ENCODE results near the gene DLGAP4.

DLGAP4 gene

DNA sequence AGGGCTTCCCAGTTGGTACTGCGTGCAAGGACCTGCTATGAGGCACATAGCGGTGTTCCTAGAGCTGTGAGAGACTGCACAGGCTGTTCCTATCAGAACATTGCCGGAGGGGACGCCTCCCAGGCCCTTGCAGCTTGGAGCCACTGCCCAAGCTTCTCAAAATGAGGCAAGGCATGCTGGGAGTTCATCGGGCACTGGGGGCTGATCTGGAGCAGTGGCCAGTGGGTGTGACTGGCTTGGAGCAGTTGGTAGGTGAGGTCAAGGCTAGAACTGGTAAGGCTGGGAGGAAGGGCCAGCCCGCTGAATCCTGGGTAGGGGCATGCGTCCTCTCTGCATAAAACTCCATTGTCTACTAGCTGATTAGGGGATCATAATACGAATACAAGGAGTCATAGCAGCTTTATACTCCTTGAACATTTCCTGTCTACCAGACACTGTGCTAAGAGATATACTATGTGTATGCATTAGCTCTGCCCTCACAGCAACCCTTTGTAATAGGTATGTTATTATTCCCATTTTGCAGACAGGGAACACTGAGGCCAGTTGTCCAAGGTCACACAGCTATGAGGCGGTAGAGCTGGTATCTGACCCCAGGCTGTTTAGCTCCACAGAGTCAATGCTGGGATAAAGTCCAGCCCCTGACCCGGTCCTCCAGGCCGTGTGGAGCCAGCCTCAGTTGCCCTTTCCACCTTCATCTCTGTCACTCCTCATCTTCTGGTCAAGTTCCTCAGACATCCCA, 53.7 kb downstream of the DLGAP4 start:
- ATAC-seq (replicated peaks) = no peak
- Mint-ChIP-seq H3K36me3 (peaks cover 0 to 1% of the 10 kb centered on the region in 2 donors), H3K27ac (no peak overlapping the region), H3K9me3 (peaks cover 3% of the 10 kb centered on the region in 2 donors), H3K27me3 (peaks cover 37 to 40% of the 10 kb centered on the region in 2 donors), H3K4me3 (no peak overlapping the region), H3K4me1 (no peaks in the 10 kb centered on the region)
- no peak for DNase-seq

DNA sequence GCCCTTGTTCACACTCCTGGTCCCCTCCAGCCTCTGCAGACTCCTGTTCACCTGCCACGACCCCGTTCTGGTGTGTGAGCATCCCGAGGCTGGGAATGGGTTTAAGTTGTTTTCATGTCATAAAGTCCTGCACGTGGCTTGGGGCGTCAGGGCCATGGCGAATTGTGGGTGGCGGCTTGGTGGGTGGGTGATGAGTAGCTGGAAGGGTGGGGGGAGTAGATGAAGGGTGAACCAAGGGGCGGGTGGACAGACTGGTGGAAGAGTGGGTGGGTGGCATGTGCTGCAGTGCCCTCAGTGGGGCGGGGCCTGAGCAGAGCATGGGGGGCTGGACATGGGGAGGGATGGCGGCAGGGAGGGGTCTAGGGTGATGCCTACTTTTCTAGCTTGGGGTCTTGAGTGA, 54.3 kb downstream of the DLGAP4 start:
- H3K4me1 Mint-ChIP-seq = no peaks in the 10 kb centered on the region
- ATAC-seq (replicated peaks) = no peak
- peaks cover 3% of the 10 kb centered on the region in 2 donors for H3K9me3 Mint-ChIP-seq
- DNase-seq = no peak
- H3K4me3 Mint-ChIP-seq = no peak overlapping the region
- H3K36me3 Mint-ChIP-seq = peaks cover 0 to 1% of the 10 kb centered on the region in 2 donors
- H3K27ac Mint-ChIP-seq = no peak overlapping the region
- H3K27me3 Mint-ChIP-seq = peaks cover 37 to 40% of the 10 kb centered on the region in 2 donors

DNA sequence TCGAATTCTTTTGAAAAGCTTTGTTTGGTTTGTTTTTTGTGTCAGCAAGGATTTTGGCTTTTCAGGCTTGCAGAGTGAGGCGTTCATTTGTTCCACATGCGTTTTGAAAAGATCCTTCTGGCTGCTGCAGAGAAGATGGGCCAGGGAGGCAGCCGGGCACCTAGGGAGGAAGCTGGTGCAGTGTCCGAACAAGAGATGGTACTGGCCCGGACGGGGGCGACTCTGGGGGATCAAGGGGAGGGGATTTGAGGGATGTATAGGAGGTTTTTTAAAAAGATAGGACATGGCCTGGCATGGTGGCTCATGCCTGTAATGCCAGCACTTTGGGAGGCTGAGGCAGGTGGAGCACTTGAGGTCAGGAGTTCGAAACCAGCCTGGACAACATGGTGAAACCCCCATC, 55.3 kb downstream of the DLGAP4 start:
- ATAC-seq (replicated peaks) (no peak), DNase-seq (no peak)
- Mint-ChIP-seq H3K27ac (no peak overlapping the region), H3K27me3 (peaks cover 37 to 40% of the 10 kb centered on the region in 2 donors), H3K36me3 (peaks cover 0 to 1% of the 10 kb centered on the region in 2 donors), H3K4me3 (no peak overlapping the region), H3K4me1 (no peaks in the 10 kb centered on the region), H3K9me3 (peaks cover 0 to 3% of the 10 kb centered on the region in 2 donors)

DNA sequence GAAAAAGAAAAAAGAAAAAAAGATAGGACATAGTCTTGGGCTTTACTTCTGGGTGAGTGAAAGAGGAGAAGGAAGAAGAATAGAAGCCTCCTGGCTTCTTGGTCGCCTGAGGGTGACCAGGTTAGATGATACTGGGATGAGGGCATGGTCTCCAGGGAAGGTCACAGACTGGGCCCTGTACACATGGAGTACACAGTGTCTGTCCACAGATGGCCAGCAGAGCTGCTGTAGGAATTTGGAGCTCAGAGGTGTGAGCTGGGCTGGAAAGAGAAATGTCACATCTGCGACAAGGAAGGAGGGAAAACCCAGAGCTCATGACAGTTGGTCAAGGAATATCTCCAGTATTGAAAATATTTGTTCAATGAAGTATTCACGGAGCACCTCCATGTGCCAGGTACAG, 56.1 kb downstream of the DLGAP4 start:
- Mint-ChIP-seq H3K9me3 (peaks cover 0 to 3% of the 10 kb centered on the region in 2 donors), H3K36me3 (peaks cover 0 to 1% of the 10 kb centered on the region in 2 donors)

DNA sequence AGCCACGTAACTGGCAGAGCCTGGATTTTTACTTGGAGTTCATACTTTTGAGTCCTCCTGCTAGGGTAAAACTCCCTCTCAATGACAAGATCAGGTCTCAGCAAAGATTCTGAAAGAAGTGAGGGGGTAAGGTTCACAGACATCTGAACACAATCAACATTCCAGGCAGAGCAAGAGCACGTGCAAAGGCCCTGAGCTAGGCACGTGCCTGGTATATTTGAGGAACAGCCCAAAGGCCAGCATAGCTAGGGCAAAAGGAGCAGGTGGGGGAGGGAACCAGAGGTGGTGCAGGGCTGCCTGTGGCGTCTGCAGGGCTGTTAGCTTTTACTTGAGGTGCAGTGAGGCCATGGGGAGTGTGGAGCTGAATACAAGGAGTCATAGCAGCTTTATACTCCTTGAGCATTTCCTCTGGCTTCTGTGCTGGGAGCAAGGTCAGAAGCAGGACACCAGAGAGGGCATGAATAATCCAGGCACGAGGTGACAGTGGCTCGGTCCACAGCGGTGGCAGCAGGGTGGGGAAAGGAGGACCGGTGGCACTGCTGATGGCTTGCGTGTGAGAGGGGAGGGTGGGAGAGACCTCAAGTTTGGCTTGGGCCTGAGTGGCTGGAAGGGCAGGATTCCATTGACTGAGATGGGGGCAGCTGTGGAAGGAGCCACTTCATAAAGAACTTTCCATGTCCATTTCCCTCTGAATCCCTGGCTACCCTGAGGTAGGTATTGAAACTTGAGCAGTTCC, 57.0 kb downstream of the DLGAP4 start:
- H3K36me3 Mint-ChIP-seq = peaks cover 0 to 1% of the 10 kb centered on the region in 2 donors
- peaks cover 0 to 3% of the 10 kb centered on the region in 2 donors for H3K9me3 Mint-ChIP-seq
- H3K27me3 Mint-ChIP-seq = peaks cover 26 to 32% of the 10 kb centered on the region in 2 donors
- no peaks in the 10 kb centered on the region for H3K4me1 Mint-ChIP-seq
- H3K27ac Mint-ChIP-seq = no peak overlapping the region
- ATAC-seq (replicated peaks) (no peak), DNase-seq (no peak)
- H3K4me3 Mint-ChIP-seq = no peak overlapping the region

More for the DNA sequence above, 56.1 kb downstream of the DLGAP4 start:
- Mint-ChIP-seq H3K4me1 (no peaks in the 10 kb centered on the region), H3K27me3 (peaks cover 32 to 34% of the 10 kb centered on the region in 2 donors), H3K4me3 (no peak overlapping the region), H3K27ac (no peak overlapping the region)
- ATAC-seq (replicated peaks) (no peak), DNase-seq (no peak)

DNA sequence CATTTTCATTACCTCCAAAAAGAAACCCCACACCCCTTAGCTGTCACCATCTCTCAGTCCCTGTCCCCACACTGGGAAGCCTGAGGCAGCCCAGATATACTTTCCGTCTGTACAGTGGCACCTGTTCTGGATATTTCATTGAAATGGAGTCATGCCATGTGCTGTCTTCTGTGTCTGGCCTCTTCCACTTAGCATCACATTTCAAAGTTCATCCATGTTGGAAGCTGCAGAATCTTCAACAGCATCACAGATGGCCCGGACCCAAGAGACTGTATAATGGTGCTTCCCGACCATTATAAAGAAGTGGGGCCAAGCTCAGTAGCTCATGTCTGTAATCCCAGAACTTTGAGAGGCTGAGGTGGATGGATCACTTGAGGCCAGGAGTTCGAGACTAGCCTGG, 58.4 kb downstream of the DLGAP4 start:
- ATAC-seq (replicated peaks) (no peak), DNase-seq (no peak)
- Mint-ChIP-seq H3K4me1 (no peaks in the 10 kb centered on the region), H3K9me3 (peaks cover 0 to 3% of the 10 kb centered on the region in 2 donors), H3K4me3 (no peak overlapping the region), H3K27ac (no peak overlapping the region), H3K36me3 (peaks cover 0 to 1% of the 10 kb centered on the region in 2 donors), H3K27me3 (peaks cover 27 to 35% of the 10 kb centered on the region in 2 donors)

DNA sequence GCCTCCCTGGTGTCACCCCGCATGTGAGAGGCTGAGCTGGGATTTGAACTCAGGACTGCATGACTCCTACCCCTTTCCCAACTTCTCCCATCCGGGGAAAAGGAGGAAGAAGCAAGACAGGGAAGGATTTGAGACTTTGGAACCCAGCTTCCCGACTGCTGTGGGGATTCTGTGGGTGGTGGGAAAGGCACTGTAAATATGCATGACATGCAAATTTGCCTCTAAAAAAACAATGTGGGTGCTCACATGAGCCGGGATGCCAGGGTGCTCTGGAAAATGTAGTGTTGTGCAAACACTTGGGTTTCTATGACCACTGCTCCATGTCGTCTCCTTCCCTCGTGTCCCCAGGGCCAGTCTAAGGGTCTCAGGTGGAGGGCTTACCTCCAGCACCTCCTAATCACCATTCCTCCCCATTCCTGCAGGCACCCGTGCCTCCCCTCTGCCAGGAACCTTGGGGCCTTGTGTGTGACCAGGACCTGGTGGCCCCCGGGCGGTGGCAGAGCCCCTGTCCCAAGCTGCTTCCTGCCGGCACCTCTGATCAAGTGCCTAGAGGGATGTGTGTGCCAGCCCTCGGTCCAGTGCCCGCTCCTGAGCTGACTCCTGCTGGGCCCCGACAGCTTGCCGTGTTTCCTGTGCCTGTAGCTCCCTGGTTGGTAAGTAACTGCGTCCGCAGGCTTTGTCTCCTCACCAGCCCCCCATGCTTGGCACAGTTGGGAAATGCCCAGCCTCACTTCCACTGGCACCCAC, 60.7 kb downstream of the DLGAP4 start:
- ATAC-seq (replicated peaks) (no peak), DNase-seq (no peak)
- Mint-ChIP-seq H3K9me3 (peaks cover 0 to 3% of the 10 kb centered on the region in 2 donors), H3K4me1 (no peaks in the 10 kb centered on the region), H3K36me3 (peaks cover 0 to 1% of the 10 kb centered on the region in 2 donors), H3K27ac (no peak overlapping the region), H3K4me3 (no peak overlapping the region), H3K27me3 (peaks cover 28 to 38% of the 10 kb centered on the region in 2 donors)

DNA sequence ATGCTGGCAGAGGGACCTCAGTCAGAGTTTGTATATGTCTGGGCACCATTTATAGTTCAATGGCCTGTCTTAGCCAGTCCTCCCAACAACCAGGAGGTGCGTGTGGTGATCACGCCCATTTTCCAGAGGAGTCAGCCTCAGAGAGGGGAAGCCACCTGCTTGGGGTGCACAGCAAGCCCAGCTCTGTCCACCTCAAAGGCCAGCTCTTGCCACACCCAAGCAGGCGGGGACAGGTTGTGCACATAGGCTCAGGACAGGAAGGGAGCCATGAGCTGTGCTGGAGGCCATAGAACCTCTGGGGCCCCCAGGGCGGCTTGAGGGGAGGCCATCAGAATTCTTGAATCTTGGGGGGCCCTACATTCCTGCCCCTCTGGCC, 61.2 kb downstream of the DLGAP4 start:
- Mint-ChIP-seq H3K4me1 (no peaks in the 10 kb centered on the region), H3K4me3 (no peak overlapping the region), H3K36me3 (peaks cover 0 to 1% of the 10 kb centered on the region in 2 donors), H3K9me3 (peaks cover 0 to 3% of the 10 kb centered on the region in 2 donors), H3K27me3 (peaks cover 27 to 38% of the 10 kb centered on the region in 2 donors), H3K27ac (no peak overlapping the region)
- no peak for DNase-seq
- no peak for ATAC-seq (replicated peaks)

DNA sequence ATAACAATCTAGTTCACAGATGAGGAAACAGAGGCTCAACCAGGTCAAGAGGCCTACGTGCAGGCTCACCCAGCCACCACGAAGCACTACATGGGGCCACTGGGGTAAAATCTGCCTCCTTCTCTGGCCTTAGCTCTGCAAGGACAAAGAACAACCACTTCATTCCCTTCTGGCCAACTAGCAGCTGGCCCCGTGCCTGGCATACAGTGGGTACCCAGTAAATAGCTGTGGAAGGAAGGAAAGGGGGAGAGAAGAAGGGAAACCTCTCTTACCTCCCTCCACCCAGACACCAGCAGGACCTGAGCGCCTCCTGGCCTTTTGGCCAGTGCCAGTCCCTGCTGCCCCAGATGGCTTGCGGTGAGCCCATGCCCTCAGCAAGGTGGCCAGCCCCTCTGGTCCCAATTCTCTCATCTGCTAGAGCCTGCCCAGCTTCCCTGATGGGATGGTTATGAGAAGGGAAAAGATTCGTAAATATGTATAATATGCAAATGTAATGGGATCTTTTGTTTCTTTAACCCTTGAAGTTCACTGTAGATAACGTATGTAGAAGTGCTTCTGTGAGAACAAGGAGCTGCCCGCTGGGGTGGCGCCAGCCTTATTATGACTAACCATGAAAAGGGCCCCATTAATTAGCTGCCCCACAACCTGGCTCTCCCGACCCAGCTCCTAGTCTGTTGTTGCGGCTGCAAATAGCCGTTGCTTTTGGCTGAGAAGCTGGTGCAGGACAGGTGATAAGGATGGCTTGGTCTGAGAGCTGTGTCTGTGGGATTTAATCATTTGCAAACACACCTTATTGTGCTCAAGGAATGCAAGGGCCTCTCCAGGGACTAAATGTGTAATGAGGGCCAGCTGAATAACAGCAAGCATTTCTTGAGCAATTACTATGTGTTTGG, 62.0 kb downstream of the DLGAP4 start:
- H3K4me3 Mint-ChIP-seq = no peak overlapping the region
- no peaks in the 10 kb centered on the region for H3K36me3 Mint-ChIP-seq
- DNase-seq (no peak), ATAC-seq (replicated peaks) (no peak)
- H3K9me3 Mint-ChIP-seq = peaks cover 0 to 2% of the 10 kb centered on the region in 2 donors
- H3K27me3 Mint-ChIP-seq = peaks cover 20 to 32% of the 10 kb centered on the region in 2 donors
- no peaks in the 10 kb centered on the region for H3K4me1 Mint-ChIP-seq
- no peak overlapping the region for H3K27ac Mint-ChIP-seq

DNA sequence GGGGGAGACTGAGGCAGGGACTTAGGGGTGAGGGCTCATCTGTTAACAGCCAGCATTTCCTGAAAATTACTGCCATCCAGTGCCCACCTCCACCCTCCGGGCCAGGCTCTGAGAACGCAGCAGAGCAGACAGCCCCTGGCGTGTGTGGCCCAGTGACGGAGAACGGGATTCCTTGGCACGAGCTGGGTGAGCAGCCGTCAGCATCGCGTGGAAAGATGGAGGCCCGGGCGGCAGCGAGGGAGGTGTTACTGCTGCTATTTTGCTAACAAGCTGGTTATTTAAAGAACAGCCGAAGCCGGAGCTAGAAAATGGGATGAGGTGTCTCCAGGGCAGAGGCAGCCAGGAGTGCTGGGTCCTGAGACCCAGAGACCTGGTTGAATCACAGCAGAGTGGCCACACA, 62.7 kb downstream of the DLGAP4 start:
- Mint-ChIP-seq H3K27ac (no peak overlapping the region), H3K4me3 (no peak overlapping the region), H3K4me1 (no peaks in the 10 kb centered on the region), H3K27me3 (peaks cover 14 to 26% of the 10 kb centered on the region in 2 donors), H3K9me3 (no peaks in the 10 kb centered on the region), H3K36me3 (no peaks in the 10 kb centered on the region)
- no peak for ATAC-seq (replicated peaks)
- DNase-seq = no peak

DNA sequence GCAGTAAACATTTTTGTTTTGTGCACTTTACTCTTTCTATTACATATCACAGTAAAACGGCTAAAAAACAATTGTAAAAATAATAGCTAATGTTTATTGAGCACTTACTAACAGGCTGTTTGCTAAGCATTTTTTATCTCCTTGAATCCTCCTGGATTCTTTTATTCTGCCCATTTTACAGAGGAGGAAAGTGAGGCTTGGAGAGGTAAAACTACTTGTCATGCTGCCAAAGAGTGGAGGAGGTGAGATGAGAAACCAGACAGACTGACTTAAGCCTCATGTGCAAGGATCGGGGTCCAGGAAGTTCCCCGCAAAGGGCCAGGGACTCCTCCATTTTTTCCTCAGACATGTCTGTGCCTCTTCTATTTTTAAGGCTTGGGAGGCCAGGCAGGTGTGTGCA, 63.6 kb downstream of the DLGAP4 start:
- Mint-ChIP-seq H3K27me3 (peaks cover 14 to 34% of the 10 kb centered on the region in 2 donors), H3K4me3 (no peak overlapping the region), H3K9me3 (no peaks in the 10 kb centered on the region), H3K36me3 (no peaks in the 10 kb centered on the region), H3K27ac (no peak overlapping the region), H3K4me1 (no peaks in the 10 kb centered on the region)
- ATAC-seq (replicated peaks) (no peak), DNase-seq (no peak)

DNA sequence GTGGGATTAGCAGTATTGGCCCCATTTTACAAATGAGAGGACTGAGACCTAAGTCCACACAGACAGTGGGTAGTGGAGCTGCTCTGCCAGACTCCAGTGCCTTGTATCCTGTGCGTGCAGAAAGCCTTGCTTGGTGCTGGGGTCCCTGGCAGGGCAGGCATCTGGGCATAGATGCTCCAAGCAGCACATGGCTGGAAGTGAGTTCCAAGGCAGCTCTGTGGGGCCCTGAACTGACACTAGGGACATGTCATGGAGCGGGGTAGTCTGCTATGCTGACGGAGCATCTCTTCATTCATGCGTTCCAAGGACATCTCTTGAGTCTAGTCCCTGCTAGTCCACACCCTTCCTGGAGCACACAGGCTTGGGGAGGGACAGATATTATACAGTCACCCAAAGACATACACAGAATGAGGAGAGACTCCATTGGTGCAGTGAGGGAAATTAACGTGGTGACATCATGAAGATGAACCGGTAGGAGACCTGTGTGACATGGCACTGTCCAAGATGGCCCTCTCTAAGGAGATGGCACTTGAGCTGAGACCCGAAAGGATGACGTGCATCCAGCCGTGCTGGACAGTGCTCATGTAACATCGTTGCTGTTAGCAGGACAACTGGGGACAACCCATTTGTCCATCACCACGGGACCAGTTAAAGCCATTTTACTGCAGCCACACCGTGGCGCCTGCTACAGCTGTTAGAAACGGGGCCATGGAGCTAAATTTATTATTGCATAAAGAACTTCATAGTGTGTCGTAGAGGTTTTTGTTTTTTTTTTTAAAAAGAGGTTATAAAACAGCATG, 65.1 kb downstream of the DLGAP4 start:
- H3K4me1 Mint-ChIP-seq = no peaks in the 10 kb centered on the region
- DNase-seq (no peak), ATAC-seq (replicated peaks) (no peak)
- no peaks in the 10 kb centered on the region for H3K36me3 Mint-ChIP-seq
- no peaks in the 10 kb centered on the region for H3K9me3 Mint-ChIP-seq
- no peak overlapping the region for H3K4me3 Mint-ChIP-seq
- peaks cover 24 to 35% of the 10 kb centered on the region in 2 donors for H3K27me3 Mint-ChIP-seq
- no peak overlapping the region for H3K27ac Mint-ChIP-seq

DNA sequence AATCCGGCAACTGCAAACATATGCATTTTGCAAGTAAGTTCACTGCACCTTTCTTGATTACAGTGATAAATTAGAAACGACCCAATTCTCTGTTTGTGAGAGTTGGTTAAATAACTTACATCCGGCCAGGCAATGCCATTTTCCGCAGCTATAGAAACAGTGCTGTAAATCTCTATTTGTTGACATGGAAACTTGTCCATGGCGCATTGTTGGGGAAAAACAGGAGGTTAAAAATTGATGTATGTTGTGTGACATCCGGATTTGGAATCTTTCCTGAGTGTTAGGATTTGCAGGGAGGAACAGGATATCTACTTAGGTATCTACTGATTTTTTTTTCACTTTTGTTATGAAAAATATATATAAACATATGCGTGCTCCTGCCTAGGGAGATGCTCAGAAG, 66.5 kb downstream of the DLGAP4 start:
- ATAC-seq (replicated peaks) = no peak
- no peak for DNase-seq
- Mint-ChIP-seq H3K9me3 (no peaks in the 10 kb centered on the region), H3K4me1 (no peaks in the 10 kb centered on the region), H3K4me3 (no peak overlapping the region), H3K27me3 (peaks cover 33 to 42% of the 10 kb centered on the region in 2 donors), H3K27ac (no peak overlapping the region), H3K36me3 (no peaks in the 10 kb centered on the region)
